ENCODE data around the gene NOL7.
A peak's percentile ranks its signal among the peaks of the same experiment; 100 is the strongest.

The NOL7 gene

DNA sequence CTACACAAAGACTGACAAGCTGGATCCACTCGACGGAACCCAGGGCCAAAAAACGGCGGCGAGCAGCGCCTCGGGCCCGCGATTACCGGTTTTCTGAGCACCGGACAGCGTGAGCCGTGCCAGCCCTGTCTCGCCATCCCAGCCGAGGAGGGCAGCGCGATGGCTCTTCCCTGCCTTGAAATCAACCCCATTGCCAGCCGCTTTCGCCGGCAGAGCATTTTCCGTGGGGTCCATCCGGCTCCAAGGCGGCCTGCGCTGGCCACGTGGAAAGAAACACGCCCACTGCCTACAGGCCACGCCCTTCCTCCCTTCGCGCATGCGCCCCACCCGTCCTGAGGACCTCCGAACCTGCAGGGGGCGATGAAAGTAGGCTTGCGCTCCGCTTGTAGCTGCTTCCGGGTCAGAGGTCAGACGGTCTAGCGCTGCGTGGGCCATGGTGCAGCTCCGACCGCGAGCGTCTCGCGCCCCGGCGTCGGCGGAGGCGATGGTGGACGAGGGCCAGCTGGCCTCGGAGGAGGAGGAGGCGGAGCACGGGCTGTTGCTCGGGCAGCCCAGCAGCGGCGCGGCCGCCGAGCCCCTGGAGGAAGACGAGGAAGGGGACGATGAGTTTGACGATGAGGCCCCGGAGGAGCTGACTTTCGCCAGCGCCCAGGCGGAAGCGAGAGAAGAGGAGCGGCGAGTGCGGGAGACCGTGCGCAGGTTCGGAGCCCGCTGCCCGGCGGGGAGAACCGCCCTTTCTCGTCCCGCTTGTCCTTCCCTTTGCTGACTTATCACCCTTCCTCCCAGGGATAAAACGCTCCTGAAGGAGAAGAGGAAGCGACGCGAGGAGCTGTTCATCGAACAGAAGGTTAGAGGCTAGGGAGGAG, at the start of gene NOL7:
Gene NOL7 (plus strand): TSS at position 410 of the 866 bp plus-strand sequence. CDS start 24 bp downstream, at position 434.
- peak; percentile 97 for DNase-seq (ENCODE audit: low spot score)

DNA sequence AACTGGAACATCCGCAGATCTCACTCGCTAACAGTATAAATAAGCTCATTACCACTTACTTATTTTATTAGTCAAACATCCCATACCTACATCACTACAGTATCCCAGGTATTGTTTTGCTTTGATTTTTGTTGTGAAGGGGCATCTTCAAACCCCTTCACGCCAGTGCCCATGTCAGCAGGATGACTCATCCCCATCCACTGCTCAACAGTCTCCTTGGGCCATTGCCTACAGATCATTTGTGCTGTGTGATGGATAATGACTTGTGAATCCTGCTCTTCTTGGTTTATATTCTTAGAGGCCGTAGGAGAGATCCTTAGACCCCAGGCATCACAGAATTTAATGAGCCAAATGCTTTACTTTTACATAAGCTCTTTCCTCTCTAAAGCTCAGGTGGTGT, 49.2 kb upstream of the NOL7 start:
- no peak for DNase-seq (ENCODE audit: low spot score)

DNA sequence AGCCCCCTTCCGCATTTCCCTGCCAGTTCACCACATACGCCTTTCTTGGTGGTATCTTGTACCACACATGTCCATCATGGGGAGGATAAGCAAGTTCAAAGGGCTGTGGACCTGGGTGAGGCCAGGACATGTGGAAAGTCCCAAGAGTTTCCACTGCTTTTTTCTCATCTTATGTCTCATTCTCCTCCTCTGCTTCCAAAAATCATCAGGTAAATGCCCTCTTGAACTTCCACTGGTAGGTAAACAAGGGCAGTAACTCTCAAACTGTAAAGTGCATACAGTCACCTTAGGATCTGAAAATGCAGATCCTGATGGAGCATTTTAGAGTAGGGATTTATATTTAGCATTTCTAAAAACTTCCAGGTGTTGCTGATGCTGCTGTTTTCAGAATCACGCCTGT, 48.6 kb upstream of the NOL7 start:
- no peak for DNase-seq (ENCODE audit: low spot score)

DNA sequence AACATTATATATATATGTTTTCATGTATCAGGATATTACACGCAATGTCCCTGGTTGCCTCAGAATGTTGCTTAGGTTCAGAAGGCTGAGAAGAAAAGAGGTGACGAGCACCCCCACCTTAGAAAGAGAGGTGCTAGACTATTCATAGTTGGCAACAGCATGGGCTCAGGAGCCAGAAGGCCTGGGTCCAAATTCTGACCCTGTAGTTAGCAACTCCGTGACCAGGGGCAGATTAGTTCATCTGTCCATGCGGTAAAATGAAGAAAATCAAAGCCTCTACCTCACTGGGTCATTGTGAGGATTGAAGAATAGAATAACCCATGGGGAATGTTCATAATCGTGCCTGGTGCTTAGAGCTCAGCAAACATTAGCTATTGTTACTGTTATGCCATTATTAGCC, 46.2 kb upstream of the NOL7 start:
- DNase-seq (ENCODE audit: low spot score) = no peak

DNA sequence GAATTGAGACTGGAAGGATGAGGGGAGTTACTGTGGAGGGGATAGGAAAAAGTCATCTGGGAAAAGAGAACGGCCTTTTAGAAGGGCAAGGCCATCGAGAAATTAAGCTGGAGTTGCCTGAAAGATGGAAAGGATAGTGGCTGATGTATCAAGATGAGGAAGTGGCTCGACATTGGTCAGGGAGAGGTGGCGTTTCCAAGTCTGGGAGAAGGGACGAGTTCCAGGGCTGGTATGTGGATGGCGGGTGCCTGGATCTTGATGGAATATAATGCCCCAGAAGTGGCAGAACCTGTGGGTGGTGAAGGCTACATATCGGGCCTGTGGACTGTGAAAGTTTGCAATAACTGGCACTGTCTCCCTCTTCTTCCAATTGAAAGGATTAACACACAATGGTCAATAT, 42.9 kb upstream of the NOL7 start:
- DNase-seq (ENCODE audit: low spot score) = no peak

DNA sequence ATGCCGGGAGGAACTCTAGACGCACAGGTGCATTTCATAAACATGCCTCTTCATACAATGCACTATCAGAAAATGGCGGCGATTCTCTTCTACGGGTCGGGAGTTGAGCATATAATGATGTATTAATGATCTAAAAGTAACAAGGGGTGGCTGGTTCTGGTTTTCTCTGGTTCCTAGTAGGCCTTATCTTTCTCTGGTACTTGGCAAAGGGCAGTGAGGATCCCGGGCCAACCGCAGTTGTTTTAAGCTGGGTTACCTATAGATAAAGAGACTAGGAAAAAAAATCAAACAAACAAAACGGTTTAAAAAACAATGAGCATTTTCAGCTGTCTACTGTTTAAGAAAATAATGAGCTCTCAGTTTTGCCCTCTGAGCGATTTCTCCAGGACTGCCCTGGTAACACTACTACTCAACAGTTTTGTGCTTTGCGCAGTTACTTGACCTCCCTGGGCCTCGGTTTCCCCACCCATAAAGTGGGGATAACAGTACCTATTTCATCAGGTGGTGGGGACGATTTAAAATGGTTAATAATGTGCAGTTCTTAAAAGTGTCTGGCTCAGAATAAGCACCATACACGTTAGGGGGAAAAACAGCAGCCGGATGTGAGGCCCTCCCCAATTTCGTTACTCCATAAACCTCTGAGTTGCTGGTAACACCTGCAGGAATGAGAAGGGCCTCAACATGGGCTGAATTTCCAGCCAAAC, 42.0 kb upstream of the NOL7 start:
- no peak for DNase-seq (ENCODE audit: low spot score)

DNA sequence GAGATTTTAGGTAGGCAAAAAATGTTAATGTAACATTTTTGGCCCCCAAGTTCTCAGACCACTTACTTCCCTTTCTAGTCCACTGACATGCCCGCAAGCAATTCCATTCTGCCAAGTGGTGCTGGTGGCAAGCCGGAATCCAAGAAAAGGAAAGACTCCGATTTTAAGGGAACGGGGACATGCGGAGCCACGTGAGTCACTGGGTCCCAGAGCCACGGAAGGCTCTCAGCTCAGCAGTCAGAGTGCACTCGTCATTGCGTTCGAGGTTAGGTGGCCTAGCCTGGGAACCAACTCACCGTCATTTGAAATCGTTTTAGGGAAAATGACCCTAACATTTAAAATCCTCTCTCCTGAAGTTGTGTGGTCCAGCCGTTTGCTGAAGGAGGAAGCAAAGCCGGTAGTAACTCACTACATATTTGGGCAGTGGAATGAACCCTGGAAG, 41.4 kb upstream of the NOL7 start:
- peak; percentile 85 for DNase-seq (ENCODE audit: low spot score)

DNA sequence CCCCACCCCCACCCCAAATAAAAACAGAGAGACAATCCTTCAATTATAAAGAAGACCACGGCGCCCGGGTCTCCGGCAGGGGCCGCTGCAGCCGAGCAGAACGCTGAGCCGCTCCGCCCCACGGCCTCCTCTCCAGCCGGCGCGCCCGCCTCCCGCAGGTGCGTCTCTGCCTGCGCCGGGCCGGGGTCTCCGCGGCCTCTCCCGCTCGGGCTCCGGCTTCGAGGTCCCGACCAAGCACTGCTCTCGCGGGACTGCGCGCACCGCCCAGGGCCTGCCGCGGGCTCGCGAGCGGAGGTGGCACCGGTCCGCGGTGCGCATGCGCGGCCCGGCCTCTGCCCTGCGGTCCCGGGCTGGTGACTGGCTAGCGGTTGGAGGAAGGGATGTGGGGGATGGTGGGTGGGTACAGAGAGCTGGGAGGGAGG, 41.0 kb upstream of the NOL7 start:
- peak; percentile 92 for DNase-seq (ENCODE audit: low spot score)

DNA sequence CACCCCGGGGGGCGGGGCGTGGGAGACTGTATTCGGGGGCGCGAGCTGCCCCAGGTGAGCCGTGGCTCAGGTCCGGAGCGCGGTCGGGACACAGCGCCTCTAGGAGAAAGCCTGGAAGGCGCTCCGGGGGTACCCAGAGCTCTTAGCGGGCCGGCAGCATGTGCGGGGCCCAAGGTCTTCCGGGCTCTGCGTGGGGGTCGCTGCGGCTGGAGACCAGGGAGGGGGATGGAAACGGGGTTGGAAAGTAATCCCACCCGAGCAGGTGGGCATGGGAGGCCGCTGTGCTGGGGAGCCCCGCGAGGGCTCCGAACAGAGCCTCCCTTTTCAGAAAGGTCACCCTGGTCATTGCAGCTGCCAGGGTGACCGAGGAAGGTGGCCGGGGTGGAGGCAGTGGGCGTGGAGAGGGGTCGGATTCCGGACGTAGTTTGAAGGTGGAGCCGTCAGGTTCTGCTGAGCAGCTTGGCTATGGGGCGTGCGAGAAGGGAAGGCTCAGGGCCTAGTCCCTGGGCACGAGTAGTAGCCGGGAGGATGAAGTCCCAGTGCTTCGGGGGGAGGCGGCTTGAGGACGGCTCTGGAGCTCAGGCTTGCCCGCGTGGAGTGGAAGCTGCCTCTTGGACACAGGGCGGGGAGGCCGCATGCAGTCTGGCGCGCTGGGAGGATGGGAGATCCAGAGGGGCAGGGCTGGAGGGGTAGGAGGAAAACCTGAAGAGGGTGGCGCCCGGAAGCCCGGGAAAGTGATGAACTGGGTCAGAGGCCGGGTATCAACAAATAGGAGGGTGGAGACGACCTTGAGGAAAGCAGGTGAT, 40.4 kb upstream of the NOL7 start, which contains the start of gene SIRT5:
Gene SIRT5 (plus strand): TSS at position 31 of the 806 bp plus-strand sequence. CDS start 9,510 bp downstream, outside the sequence.
- DNase-seq (ENCODE audit: low spot score) = peak; percentile 82

DNA sequence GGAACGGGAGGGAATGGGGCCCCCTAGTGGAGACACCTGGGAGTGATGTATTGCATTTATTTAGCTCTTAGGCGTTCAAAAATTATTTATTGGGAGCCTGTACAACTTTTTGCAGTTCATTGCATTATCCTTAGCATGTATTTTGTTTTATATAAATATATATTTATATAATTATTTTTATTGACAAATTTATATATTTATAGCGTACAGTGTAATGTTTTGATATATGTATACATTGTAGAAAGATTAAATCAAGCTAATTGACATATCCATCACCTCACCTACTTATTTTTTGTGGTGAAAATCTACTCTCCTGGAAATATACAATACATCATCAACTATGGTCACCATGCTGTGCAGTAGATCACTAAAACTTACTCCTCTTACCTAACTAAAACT, 39.8 kb upstream of the NOL7 start:
- DNase-seq (ENCODE audit: low spot score) = no peak

DNA sequence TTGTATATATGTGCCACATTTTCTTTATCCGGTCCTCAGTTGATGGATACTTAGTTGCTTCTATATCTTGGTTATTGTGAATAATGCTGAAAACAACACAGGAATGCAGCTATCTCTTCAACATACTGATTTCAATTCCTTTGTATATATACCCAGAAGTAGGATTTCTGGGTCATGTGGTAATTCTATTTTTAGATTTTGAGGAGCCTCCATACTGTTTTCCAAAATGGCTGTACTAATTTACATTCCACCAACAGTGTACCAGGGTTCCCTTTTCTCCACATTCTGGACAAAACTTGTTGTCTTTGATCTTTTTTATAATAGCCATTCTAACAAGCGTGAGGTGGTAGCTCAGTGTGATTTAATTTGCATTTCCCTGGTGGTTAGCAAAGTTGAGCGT, 39.1 kb upstream of the NOL7 start:
- DNase-seq (ENCODE audit: low spot score) = no peak

DNA sequence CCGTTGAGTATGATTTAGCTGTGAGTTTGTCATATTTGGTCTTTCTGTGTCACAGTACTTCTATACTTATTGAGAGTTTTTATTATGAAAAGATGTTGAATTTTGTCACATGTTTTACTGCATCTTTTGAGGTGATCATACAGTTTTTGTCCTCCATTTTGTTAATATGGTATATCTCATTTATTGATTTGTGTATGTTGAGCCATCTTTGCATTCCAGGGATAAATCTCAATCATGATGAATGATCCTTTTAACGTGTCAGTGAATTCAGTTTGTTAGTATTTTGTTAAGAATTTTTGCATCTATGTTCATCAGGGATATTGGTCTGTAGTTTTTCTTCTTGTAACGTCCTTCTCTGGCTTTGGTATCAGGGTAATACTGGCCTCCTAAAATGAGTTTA, 37.2 kb upstream of the NOL7 start:
- no peak for DNase-seq (ENCODE audit: low spot score)

DNA sequence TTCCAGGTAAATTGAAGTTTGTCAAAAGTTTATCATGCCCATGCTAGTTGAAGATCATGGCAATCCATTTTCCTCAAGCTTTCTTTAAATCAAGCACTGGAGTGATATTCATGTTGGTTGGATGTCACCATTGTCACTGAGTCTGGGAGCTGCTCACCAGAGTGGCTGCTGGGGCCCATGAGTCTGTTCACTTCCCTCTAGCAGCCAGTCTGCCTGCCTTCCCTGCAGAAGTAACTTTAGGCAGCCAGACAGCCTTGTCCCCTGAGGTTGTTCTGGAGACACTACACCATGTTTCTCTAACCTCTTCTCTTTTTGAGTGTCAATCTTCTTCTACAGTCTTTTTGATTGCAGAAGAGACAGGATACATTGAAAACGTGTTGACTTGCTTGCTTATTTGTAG, 35.2 kb upstream of the NOL7 start:
- no peak for DNase-seq (ENCODE audit: low spot score)

DNA sequence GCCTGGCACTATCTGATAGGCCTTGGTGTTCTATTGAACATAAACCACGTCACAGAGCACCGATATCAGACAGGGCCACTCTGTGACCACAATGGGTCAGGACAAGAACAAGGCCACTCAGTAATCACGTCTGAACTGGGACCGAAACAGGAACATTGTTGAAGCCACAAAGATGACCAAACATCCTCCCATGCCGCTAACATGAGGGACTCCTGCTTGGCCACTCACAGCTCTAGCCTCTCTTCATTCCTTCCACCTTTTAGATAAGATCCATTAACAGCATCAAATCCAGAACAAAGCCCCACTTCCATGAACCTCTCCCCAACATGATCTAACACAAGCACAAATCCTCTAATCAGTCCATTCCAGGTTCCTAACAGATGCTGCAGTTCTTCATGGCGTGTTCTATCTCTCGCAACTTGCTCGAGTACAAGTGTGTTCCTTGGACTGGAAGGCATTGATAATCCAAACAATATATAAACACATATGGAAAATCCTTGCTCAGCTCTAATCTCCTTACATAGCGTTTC, 33.4 kb upstream of the NOL7 start:
- DNase-seq (ENCODE audit: low spot score) = no peak

DNA sequence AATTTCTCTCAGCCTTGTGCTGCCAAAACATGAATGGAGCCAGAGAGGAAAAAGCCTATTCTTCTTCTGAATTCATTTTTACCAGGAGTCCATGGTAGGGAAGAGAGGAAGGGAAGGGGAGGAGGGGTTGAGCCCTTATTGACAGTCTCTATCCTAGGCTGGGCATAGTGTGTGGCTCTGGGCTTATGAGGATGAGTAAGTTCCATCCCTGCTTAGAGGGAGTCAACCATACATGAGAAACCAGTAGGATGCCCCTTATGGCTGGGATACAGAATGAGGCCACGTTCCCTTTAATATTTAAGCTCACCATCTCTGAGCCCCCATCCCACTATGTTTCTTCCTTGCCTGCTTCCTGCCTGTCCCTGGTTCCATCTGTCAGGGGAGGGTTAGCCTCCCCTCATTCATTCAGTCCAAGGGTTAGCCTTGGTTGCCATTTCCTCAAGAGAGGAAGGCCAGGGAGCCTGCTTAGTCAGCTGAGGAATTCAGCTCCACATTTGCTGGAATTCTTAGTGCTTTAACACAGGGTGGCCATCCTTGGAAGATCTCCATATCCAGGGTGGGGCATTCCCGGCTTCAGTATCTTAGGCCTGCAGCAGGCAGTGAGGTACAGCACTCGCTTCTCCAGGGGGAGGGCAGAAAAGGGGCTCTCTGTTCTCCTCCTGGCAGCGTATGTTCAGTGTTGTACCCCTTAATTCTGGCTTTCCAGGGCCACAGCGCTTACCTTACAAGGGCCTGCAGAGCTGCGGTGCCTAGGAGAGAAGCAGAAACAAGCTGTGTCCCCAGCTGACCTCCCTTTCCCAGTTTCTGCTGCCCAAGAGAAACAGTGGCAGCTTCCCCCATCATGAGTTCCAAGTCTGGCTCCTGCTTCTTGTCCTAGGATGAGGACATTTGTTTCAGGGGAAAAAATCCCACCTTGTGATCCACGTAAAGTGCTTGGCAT, 28.3 kb upstream of the NOL7 start:
- DNase-seq (ENCODE audit: low spot score) = no peak

DNA sequence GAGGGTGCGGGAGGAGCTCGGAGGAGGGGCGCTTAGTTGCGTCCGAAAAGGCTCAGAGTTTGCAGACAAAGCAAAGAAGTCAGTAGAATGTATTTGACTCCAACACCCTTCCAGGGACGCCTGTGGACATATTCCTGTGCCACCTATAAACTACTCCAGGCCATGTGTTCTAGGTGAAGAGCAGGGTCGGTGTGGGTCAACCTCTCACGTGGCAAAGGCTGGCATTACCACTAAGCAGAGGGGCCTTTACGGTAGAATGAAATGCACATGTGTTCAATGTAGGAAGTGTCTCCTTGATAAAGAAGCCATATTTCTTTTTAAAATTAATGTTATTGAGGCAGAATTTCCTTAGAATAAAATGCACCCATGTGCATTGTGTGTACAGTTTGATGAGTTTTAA, 25.3 kb upstream of the NOL7 start:
- DNase-seq (ENCODE audit: low spot score) = no peak

DNA sequence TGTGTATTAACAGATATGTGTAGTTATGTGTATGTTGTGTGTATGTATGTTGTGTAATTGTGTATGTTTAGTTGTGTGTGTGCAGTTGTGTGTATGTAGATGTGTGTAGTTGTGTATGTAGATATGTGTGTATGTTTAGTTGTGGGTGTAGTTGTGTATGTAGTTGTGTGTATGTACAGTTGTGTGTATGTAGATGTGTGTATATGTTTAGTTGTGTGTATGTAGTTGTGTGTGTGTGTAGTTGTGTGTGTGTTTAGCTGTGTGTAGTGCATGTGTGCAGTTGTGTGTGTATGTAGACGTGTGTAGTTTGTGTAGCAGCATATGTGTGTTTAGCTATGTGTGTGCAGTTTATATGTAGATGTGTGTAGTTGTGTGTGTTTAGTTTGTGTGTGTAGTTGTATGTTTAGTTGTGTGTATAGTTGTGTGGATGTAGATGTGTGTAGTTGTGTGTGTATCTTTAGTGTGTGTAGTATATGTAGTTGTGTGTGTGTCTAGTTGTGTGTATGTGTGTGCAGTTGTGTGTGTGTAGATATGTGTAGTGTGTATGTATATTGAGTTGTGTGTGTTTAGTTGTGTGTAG, 24.5 kb upstream of the NOL7 start:
- DNase-seq (ENCODE audit: low spot score) = no peak

DNA sequence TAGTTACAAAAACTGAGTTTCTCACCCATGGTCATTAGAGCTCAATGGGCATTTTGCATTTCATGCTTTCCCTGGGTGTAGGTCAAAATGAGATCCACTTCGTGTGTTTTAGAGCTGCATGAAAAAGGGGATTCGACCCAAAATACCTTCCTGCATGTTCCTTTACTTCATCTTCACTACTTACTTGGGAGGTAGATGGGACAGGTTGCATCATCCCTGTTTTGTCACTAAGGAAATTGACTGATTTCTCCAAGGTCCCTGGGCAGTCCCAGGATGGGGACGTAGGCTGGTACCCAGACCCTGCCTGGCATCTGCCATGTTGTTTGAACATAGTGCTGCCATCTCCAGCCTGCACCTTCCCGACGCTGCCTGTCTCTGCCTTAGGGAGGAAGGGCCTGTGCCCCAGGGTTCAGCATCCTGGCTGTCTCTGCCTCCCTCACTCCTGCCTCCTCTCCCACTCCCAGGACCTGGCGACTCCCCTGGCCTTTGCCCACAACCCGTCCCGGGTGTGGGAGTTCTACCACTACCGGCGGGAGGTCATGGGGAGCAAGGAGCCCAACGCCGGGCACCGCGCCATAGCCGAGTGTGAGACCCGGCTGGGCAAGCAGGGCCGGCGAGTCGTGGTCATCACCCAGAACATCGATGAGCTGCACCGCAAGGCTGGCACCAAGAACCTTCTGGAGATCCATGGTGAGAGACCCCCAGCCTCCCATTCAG, 23.8 kb upstream of the NOL7 start:
- DNase-seq (ENCODE audit: low spot score) = no peak

DNA sequence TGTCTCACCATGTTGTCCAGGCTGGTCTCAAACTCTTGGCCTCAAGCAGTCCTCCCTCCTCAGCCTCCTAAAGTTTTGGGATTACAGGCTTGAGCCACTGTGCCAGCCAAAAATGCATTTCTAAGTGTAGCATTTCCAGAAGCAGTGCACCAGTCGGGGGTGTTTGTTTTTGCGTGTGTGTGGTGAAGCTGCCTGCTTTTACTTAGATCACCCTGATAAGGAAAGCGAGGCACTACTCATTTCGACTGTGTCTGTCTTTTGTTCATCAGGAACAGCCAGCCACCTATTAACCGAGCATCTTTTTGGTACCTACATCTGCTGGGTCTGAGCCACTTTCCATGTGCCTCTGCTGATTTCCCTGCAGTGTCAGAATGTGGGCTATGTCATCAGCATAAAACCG, 22.0 kb upstream of the NOL7 start:
- no peak for DNase-seq (ENCODE audit: low spot score)

DNA sequence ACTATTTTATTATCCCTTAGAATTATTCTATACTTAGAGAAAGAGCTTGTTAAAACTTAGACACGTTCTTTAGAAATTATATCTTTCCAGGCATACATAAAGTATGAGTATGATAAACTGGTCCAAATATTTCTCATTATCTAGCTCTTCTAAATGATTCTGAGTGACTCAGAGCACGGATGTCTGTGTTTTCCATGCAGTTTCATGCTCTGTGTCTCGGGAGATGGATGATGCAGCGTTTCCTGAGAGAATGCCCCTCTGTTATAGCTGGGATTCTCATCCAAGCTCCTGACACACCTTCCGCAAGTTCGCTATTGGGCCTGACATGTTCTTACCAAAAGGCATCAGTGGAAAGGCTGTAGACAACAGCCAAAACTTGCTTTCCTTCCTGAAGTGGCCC, 21.4 kb upstream of the NOL7 start:
- DNase-seq (ENCODE audit: low spot score) = no peak

Measured in RKO (cell line).